ENCODE measurements around the gene ZMIZ1.

ZMIZ1 gene

DNA sequence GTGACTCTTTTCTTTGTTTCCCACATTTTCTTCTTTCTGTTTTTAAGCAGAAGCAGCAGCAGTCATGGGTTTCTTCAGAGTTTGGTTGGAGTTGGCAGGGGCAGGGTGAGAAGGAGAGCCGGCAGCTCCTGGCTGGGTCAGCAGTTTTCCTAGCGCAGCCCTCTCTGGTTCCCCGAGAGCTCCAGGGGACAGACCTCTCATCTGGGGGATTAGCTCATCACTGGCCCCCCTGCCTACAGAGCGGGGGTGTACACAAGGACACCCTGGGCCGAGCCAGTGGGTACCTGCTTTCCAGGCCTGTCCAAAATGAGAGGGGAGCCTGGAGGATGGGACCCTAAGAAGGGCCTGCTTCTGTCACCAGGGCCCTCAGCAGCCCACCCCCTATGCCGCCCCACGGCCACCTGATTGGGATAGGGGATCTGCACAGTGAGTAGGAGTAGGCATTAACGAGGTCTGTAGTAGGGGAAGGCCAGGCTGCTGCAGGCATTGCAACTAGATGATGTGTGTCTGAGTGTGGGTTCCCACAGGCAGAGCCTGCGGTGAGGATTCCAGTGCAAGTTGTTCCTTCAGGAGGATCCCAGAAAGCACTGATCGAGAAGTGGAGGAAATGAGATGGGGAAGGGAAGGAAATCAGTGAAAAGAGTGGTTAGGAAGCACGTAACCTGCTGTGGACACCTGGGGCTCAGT lies 155.6 kb downstream of the ZMIZ1 start:
- no peak overlapping the region for H3K9ac ChIP-seq (ENCODE audit: low read depth, low read length)
- H3K4me1 ChIP-seq (ENCODE audit: insufficient read depth, low read length): peaks cover 65% of the 10 kb centered on the region
- no peaks in the 10 kb centered on the region for H3K9me3 ChIP-seq (ENCODE audit: control insufficient read depth, insufficient read depth, low read length)
- H3K36me3 ChIP-seq (ENCODE audit: insufficient read depth, low read length): no peaks in the 10 kb centered on the region; the same call in 1 of the 2 replicates

DNA sequence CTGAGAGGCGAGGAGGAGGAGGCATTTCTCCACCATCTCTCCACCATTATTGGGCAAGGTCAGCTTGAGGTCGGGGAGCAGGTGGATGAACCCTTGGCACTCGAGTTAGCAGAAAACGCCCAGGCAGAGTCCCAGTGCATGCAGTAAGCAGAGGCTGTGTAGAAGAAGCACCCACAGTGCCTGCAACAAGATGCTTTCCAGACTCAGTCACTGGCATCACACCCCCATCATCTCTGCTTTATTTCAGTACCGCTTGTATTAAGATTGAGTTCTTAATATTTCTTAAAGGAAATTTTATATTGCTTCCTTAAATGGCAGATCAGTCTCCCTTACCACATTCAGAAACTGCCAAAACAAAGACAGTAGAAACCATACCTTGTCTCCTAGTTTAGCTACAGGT lies 156.2 kb downstream of the ZMIZ1 start:
- no peaks in the 10 kb centered on the region for H3K9me3 ChIP-seq (ENCODE audit: control insufficient read depth, insufficient read depth, low read length)
- H3K4me1 ChIP-seq (ENCODE audit: insufficient read depth, low read length): peaks cover 71% of the 10 kb centered on the region
- H3K9ac ChIP-seq (ENCODE audit: low read depth, low read length): no peak overlapping the region
- H3K36me3 ChIP-seq (ENCODE audit: insufficient read depth, low read length): no peaks in the 10 kb centered on the region; the same call in 1 of the 2 replicates

DNA sequence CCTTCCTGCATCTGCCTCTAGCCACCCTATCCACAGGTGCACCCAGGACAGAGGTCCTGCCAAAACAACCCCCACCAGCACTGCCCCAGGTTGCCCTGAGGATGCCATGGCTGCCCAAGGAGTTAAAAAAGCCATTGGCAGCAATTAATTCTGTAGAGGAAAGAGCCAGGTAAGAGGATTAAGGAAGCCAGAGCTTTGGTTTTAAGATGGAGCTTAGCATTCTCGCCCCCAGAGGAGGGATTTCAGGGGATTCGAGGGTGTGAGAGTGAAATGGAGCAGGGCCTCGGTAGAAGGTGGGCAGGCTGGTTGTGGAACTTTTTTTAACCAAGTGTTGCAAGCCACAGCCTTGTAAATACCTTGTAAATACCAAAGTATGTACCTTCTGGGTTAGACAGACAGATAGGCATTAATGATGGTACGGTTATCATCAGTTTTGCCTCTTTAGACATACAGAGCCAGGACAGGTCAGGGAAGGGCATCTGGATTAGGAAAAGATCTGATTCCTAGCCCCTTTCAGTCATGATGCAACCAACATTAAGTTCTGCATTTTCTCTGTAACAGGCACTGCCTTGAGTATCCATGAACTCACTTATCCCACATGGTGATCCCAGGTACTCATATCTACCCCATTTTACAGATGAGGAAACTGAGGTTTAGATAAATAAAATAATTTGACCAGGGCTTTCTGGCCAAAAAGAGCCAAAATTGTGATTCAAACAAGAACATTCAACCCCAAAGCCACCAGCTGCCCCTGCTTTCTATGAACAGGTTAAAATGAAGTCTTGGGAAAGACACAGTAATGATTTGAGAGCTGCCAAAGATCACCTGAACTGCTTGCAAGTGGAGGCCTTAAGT lies 157.9 kb downstream of the ZMIZ1 start:
- H3K4me1 ChIP-seq (ENCODE audit: insufficient read depth, low read length): peaks cover 57% of the 10 kb centered on the region
- H3K9me3 ChIP-seq (ENCODE audit: control insufficient read depth, insufficient read depth, low read length): no peaks in the 10 kb centered on the region
- H3K36me3 ChIP-seq (ENCODE audit: insufficient read depth, low read length): no peaks in the 10 kb centered on the region; the same call in 1 of the 2 replicates
- no peak overlapping the region for H3K9ac ChIP-seq (ENCODE audit: low read depth, low read length)

DNA sequence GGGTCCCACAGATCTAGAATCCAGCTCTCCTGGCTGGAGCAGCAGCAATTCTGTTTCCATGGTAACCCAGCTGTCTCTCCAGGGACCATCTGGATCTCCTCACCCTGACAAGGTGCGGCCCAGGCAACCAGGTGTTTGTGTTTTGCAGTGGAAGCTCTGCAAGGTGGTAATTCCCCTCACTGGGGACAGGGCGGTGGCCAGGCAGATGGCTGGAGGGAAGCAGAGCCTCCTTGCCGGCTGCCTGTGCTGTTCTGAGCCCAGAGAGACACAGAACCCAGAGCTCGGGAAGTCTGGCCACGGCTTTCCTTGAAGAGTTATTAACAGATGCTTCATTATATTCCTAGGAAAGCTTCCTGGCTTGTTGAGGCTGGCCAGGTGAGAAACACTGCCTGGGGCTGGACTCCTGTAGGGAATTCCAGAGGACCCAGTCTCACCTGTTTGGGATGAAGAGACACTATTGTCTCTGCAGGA lies 160.3 kb downstream of the ZMIZ1 start:
- Histone ChIP-seq H3K36me3 (ENCODE audit: insufficient read depth, low read length) (no peaks in the 10 kb centered on the region; the same call in 1 of the 2 replicates), H3K4me1 (ENCODE audit: insufficient read depth, low read length) (peaks cover 32% of the 10 kb centered on the region), H3K9me3 (ENCODE audit: control insufficient read depth, insufficient read depth, low read length) (no peaks in the 10 kb centered on the region), H3K9ac (ENCODE audit: low read depth, low read length) (no peak overlapping the region)

DNA sequence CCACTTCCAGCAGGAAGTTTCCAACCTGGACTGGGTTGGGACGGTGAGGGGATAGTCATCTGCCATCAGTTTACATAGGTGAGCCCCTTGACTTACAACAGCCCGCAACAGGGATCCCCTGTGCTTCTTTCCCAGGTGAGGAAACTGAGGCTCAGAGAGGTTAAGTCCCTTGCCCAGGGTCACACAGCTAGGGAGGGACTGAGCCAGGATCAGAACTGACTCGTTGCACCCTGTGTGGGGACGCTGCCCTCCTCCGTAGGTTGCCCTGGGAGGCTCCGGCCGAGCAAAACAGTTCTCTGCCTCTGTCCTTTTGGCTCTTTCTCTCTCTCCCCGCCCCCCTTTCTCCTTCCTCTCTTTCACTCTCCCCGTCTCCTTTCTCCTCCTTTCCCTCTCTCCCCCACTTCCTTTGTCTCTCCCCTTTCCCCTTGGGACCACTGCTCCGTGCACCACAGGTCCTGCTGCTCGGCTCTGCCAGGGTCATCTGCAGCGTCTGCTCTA lies 161.1 kb downstream of the ZMIZ1 start:
- no peaks in the 10 kb centered on the region for H3K36me3 ChIP-seq (ENCODE audit: insufficient read depth, low read length)
- no peaks in the 10 kb centered on the region for H3K9me3 ChIP-seq (ENCODE audit: control insufficient read depth, insufficient read depth, low read length)
- peaks cover 24% of the 10 kb centered on the region for H3K4me1 ChIP-seq (ENCODE audit: insufficient read depth, low read length)
- no peak overlapping the region for H3K9ac ChIP-seq (ENCODE audit: low read depth, low read length)

DNA sequence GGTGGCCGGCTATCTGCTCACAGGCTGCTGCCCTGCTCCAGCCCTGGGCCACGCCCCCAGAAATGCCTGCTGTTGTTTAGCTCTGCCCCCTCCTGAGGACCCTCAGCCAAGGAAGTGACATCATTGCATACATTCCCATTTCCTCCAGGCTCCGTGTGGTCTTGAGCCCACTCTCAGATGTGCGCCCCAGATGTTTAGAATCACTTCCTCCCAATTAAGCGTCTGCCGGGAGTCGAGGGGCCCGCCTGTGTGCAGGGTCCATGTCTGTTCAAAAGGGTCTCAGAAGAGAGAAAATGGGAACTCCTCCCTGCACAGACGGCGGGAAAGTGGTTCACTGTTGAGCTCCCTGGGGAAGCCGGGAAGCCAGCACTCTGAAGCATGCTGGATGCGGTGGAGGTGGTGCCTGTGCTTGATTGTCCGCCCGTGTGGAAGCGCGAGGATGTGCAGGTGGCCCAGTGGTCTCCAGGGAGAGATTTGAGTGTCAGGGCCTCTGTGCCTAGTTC lies 161.6 kb downstream of the ZMIZ1 start:
- H3K9me3 ChIP-seq (ENCODE audit: control insufficient read depth, insufficient read depth, low read length): no peaks in the 10 kb centered on the region
- H3K4me1 ChIP-seq (ENCODE audit: insufficient read depth, low read length): peaks cover 24% of the 10 kb centered on the region
- no peaks in the 10 kb centered on the region for H3K36me3 ChIP-seq (ENCODE audit: insufficient read depth, low read length)
- no peak overlapping the region for H3K9ac ChIP-seq (ENCODE audit: low read depth, low read length)

DNA sequence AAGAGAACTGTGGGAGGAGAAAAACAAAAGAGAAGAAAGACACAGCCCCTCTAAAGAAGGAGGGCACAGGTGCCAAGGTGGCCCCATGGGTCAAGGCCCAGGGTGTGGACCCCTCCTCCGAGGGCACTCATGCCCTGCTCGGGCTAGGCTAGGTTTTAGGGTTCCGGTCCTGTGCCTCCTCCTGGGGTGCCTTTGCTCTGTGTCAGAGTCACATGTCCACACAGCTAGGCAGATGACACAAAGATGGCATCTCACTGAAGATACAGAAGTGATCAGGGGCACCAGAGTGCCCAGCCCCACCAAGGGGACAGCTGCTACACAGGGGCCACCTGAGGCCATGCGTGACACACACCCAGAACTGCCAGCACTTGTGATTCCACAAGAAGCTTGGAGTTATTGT lies 162.1 kb downstream of the ZMIZ1 start:
- H3K36me3 ChIP-seq (ENCODE audit: insufficient read depth, low read length): no peaks in the 10 kb centered on the region
- no peak overlapping the region for H3K9ac ChIP-seq (ENCODE audit: low read depth, low read length)
- peaks cover 28% of the 10 kb centered on the region for H3K4me1 ChIP-seq (ENCODE audit: insufficient read depth, low read length)
- no peaks in the 10 kb centered on the region for H3K9me3 ChIP-seq (ENCODE audit: control insufficient read depth, insufficient read depth, low read length)

DNA sequence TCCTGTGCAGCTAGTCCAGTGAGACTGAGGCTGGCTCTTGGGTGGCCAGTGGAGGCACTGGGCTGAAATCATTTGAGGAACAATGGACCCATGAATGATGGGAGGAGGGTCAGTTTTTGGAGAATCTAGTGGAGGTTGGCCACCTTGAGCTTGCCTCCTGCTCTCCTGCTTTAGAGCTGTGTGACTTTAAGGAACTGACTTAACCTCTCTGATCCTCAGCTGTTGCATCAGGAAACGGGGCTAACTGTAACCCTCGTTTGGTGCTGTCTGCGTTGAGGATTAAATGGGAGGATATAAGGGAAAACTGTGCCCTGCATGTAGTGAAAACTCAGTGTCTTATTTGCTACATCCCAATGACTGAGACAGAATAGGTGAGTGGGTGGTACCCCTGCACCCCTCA lies 163.1 kb downstream of the ZMIZ1 start:
- H3K9me3 ChIP-seq (ENCODE audit: control insufficient read depth, insufficient read depth, low read length): no peaks in the 10 kb centered on the region
- H3K4me1 ChIP-seq (ENCODE audit: insufficient read depth, low read length): peaks cover 39% of the 10 kb centered on the region
- H3K36me3 ChIP-seq (ENCODE audit: insufficient read depth, low read length): no peaks in the 10 kb centered on the region
- no peak overlapping the region for H3K9ac ChIP-seq (ENCODE audit: low read depth, low read length)

DNA sequence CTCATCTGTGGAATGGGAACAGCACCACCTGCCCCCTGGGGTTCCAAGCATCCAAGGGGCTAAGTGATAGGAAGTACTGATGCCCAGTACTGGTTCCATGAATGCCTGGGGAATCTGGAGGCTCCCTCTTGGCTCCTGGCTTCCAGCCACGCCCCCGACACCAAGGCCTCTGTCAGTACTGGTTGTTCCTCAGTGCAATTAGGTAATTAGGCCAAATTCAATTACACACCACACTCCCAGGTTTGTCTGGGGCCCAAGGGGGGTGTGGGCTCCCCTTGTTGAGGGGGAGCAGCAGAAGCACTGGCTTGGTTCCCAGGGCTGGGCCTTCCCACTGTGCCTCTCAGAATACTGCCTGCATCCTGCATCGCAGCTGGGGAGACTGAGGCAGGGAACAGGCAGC lies 164.1 kb downstream of the ZMIZ1 start:
- Histone ChIP-seq H3K9ac (ENCODE audit: low read depth, low read length) (no peak overlapping the region), H3K4me1 (ENCODE audit: insufficient read depth, low read length) (peaks cover 47% of the 10 kb centered on the region), H3K36me3 (ENCODE audit: insufficient read depth, low read length) (no peaks in the 10 kb centered on the region), H3K9me3 (ENCODE audit: control insufficient read depth, insufficient read depth, low read length) (no peaks in the 10 kb centered on the region)

DNA sequence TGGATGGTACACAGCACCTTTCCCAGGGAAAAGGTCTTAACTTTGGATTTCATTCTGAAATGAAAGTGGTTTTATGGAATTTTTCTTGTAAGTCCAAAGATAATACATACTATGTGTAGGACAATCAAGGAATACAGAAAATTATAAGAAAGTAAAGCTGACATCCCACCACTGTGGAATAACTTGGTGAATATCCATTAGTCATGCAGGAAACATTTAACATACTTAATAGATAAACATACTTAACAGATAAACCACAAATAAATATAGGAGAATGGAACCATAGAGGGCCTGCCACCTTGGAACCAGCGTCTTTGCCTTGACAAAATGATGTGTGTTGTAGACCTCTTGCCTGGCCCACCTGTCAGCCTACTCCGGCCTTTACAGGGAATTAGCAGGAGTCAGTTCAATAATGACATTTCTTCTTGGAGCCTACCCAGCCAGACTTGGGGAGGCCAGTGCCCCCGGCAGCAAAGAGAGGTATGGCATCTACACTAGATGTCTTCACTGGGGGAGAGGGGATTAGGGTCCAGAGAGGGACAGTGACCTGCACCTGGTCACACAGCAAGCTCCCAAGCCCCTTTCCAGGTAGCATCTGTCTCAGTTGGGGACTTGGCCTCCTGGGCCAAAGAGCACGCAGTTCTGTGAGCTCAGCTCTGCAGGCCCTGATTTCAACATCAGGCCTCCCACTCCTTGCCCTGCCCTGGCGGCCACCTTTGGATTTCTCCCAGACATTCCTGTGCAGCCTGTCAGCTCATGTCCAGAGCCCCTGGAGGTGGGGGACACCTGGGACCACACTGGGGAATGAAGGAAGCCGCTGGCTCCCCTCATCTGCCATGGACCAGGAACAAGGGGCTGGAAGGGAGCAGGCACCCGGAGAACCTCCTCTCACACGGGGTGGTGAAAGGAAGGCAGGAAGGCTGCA lies 165.9 kb downstream of the ZMIZ1 start:
- Histone ChIP-seq H3K36me3 (ENCODE audit: insufficient read depth, low read length) (no peaks in the 10 kb centered on the region), H3K9ac (ENCODE audit: low read depth, low read length) (no peak overlapping the region), H3K9me3 (ENCODE audit: control insufficient read depth, insufficient read depth, low read length) (no peaks in the 10 kb centered on the region), H3K4me1 (ENCODE audit: insufficient read depth, low read length) (peaks cover 44% of the 10 kb centered on the region)

DNA sequence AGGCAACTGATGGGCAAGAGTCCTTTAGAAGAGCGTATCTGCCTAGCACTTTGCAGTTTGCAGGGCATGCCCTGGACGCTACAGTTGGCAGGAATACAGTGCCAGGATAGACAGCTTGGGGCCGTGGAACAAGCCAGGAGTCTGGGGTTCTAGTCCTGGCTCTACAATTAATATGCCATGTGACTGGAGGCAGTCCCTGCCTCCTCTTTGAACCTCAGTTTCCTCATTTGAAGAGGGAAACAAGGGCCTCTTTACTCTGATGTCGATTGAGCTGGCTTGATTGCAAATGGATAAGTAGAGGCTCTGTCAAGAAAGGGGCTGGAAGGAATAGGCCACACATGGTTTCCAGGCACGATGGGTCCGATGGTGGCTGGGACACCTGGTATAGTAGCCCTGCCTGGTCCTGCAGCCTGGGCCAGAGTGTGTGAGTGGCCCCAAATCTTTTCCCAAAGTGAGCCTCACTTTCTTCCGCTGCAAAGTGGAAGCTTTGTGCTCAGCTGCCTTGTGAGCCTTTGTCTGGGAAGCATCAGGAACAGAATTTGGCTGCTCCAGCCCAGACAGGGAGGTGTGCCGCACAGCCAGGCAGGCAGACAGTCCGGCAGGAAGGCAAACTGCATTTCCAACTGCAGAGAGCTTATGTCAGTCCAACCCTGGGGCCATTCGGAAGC lies 167.1 kb downstream of the ZMIZ1 start:
- no peaks in the 10 kb centered on the region for H3K36me3 ChIP-seq (ENCODE audit: insufficient read depth, low read length)
- no peaks in the 10 kb centered on the region for H3K9me3 ChIP-seq (ENCODE audit: control insufficient read depth, insufficient read depth, low read length)
- H3K9ac ChIP-seq (ENCODE audit: low read depth, low read length): no peak overlapping the region
- H3K4me1 ChIP-seq (ENCODE audit: insufficient read depth, low read length): peaks cover 47% of the 10 kb centered on the region

DNA sequence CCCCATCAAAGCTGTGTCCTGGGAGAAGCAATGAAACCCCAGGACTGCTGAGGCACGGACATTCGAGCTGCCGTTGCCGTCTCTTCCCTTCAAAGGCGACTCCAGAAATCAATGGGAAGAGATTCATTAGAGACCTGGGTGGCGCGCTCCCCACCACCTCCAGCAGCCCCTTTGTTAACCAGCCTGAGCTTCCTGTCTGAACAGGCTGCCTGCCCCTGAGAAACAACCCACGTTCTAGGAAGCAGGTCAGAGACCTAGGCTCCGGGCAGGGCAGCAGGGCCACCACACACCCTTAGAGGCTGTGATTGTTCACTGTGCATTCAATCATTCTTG lies 167.6 kb downstream of the ZMIZ1 start:
- H3K4me1 ChIP-seq (ENCODE audit: insufficient read depth, low read length): peaks cover 52% of the 10 kb centered on the region

DNA sequence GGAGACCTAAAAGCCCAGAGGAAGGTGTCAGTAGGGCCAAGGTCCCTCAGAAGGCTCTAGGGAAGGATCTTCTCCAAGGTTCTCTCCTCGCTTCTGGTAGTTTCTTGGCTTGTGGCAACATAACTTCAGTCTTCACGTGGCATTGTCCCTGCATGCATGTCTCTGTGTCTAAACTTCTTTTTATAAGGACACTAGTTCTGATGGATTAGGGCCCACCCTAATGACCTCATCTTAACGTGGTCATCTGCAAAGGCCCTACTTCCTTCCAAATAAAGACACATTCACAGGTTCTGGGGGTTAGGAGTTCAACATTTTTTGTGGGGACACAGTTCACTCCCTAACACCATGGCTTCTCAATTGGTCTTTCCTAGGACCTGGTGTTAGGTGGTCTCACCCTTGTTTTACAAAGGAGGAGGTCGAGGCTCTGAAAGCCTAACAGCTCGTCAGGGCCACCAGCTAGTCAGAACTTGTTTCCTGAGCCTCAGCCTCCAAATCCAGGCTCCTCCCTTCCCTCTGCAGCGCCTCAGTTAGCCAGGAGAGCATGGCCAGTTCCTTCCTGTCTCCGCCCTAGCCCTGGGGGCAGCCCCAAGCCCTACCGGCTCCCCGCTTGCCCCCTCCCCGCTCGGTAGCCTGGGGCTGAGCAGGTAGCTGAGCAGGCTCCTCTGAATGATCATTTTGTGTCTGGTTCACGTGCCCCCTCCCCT lies 168.8 kb downstream of the ZMIZ1 start:
- Histone ChIP-seq H3K9ac (ENCODE audit: low read depth, low read length) (no peak overlapping the region), H3K4me1 (ENCODE audit: insufficient read depth, low read length) (peaks cover 57% of the 10 kb centered on the region), H3K36me3 (ENCODE audit: insufficient read depth, low read length) (no peaks in the 10 kb centered on the region), H3K9me3 (ENCODE audit: control insufficient read depth, insufficient read depth, low read length) (no peaks in the 10 kb centered on the region)

More for the DNA sequence above, 167.6 kb downstream of the ZMIZ1 start:
- Histone ChIP-seq H3K36me3 (ENCODE audit: insufficient read depth, low read length) (no peaks in the 10 kb centered on the region), H3K9me3 (ENCODE audit: control insufficient read depth, insufficient read depth, low read length) (no peaks in the 10 kb centered on the region), H3K9ac (ENCODE audit: low read depth, low read length) (no peak overlapping the region)

All from ES-I3 (cell line).